IPS-18c (cell line): Measurements from ENCODE around the gene PLCB1.
"Not testable (repeated sequence)": the region's sequence is repeated elsewhere in the genome, so short reads cannot be mapped to it uniquely, and the experiment has no call there.

Source experiments
- H3K4me3 ChIP-seq: 2 replicates; pipeline ENCODE4 v1.7.0; 2013; ENCODE audit warnings: low read depth, mild to moderate bottlenecking, low read length, moderate library complexity; ENCODE audit not compliant: insufficient read depth
- H3K9me3 ChIP-seq: one replicate; pipeline ENCODE4 v1.6.1; 2013; ENCODE audit warnings: mild to moderate bottlenecking, low read length, moderate library complexity; ENCODE audit not compliant: control insufficient read depth, insufficient read depth

The PLCB1 gene

DNA sequence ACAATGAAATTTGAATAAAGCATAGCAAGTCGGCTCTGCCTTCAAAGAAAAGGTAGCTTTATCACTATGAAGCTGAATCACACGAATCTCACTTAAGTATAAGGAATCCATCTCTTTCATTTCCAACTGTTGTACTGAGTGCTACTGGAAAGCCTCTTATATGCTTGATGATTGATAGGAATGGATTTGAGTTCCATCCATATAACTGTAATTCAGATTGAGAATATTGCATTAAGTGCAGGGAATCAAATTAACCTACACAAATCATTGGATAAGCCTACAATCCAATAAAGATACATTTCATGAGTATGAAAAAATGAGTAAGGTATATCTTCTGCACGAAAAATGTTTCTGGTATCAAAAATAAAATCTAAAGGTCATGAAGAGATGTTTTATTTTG, 492.0 kb downstream of the PLCB1 start:
- no peaks in the 10 kb centered on the region for H3K9me3 ChIP-seq

DNA sequence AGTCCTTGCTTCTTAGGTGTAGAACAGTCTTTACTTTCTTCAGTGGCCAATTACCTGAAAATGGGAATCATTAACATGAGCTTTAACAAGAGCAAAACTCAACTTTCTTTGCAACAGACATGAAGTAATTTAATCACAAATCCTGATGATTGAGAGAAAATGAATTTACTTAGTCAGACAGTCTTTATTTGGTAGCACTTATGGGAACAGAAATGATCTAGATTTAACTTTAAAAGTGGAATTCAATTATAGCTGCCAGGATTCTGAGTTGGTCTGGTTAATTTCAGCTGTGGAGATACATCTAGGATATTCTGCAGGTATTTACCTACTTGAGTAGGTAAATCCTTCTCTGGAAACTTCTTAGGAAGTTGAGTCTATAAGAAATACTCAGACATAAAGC, 492.6 kb downstream of the PLCB1 start:
- no peaks in the 10 kb centered on the region for H3K9me3 ChIP-seq

More for the DNA sequence above, 492.0 kb downstream of the PLCB1 start:
- no peak overlapping the region for H3K4me3 ChIP-seq

DNA sequence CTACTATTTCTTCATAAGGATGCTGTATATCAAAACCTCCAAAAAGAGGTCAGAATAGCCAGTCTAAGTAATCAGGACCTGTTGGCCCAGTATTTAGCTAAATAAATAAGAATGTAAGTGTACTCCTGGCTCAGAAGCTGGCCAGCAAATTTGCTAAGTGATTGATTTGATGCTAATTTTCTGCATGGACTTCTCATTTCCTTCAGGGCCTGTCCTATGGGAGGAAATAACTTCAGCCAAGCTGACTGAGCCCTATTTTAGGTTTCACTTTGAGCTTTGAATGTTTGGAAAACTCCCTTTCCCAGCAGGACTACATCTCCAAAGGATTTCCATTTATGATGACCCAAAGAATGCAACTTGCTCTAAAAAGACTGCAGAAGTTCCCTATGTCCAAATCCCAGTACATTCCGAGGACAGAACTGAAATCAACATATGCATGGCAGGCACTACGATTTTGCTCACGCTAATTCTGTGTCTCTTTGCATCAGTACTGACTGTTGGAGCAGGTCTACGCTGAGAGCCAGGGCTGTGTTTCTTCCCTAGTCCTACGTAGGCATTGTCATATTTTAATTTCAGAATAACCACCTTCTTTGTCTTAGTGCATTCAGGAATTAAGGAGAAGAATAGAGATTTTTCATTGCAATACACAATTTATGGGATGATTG, 495.4 kb downstream of the PLCB1 start:
- no peak overlapping the region for H3K4me3 ChIP-seq
- no peaks in the 10 kb centered on the region for H3K9me3 ChIP-seq

More for the DNA sequence above, 492.6 kb downstream of the PLCB1 start:
- H3K4me3 ChIP-seq, result no peak overlapping the region

DNA sequence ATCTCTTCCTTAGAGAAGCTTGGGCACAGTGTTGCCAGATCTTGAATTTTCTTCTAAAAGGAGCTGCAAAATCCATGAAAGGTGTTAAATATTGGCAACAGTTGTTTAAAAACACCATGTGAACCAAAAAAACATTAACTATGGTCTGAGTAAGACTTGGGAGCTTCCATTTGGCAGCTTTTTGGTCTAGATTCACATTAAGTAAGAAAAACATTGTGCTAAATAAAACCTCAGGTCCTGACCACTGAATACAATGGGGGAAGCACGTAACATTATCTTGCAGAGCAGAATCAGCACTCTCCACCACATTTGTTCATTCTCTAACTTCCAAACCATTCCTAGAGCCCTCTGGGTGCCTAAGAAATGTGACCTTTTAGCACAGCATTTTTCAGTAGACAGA, 499.2 kb downstream of the PLCB1 start:
- no peak overlapping the region for H3K4me3 ChIP-seq
- H3K9me3 ChIP-seq, result no peaks in the 10 kb centered on the region

DNA sequence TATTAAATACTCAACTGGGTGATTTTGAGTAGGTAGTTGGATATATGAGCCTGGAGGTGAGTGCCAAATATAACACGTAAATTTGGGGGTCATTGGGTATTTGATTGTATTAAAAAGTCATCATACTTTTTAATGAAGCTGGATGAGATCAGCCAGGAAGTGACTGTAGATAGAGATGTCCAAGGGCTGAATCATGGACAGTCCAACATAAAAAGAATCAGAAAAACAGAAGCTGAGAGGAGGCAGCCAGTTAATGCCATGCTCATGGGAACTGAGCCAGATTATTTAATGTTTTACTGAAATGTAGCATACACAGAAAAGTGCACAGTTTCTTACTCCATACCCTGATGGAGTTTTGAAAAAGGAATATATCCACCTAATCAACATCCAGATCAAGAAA, 501.3 kb downstream of the PLCB1 start:
- Histone ChIP-seq H3K4me3 (no peak overlapping the region), H3K9me3 (no peaks in the 10 kb centered on the region)

DNA sequence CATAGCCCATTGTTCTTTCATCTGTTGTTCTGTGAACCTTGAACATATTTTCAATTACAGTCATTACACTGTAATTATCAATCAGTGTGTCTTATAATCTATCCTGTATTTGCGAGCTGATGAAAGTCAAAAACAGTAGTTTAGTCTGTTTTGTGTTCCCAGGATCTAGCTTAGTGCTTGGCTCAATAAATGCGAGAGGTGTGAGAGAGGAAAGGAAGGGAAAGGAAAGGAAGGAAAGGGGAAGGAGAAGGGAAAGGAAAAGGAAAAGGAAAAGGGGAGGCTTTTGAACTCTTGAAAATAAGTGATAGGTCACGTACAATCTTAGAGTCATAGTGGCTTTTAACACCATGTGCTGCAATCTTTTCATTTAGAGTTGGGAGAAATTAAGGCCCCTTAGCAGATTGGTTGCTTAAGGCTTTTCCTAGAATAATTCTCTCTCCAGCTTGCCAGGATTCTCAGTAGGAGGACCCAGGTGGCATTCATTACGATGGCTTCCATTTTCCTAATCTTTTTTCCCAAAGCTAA, 503.0 kb downstream of the PLCB1 start:
- Histone ChIP-seq H3K4me3 (no peak overlapping the region), H3K9me3 (no peaks in the 10 kb centered on the region)

DNA sequence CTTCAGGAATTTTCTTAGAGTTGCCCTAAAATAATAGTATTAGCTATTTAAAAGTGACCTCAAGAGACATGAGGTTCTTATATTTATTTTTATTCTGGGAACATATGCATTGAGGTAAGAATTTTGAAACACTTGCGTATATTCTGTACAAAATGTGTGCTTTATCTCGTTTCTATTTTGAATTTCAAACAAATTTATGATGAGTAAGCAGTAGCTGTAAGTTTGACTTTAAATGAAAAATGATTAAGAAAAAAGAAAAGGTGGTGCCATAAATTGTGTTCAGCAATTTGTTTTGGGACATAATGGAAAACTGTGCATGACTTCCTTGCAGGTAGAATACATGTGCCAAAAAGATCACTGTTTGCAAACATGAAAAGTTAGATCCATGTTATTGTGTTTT, 503.8 kb downstream of the PLCB1 start:
- Histone ChIP-seq H3K9me3 (no peaks in the 10 kb centered on the region), H3K4me3 (no peak overlapping the region)

DNA sequence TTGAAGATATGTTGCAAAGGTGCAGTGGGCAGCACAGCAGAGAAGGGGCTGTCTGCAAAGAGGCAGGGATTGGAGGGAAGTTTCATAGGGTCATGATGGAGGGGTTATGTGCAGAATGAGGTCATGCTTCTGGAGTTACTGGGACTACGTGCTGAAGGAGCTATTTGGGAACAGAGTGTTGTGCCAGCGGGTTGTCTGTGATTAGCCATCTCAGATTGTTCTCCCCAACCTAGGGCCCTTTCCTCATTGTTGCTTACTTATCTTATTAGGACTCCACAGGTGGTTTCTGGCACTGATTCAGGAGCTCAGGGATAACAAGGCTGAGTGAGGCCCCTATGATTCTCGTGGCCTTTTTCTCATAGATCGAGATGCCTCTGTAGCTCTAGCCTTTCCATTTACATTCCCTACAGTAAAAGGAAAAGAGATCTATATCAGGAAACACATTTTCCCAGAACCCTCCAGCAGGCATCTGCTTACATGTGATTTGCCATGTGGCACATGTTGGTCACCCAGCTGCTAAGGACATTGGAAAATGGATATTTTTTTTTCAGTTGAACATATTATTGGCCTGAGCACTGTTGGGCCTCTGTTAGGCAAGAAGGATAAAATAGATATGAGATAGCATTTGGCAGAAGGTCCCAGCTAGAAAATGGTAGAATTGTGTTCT, 507.2 kb downstream of the PLCB1 start:
- Histone ChIP-seq H3K4me3 (no peak overlapping the region), H3K9me3 (no peaks in the 10 kb centered on the region)

DNA sequence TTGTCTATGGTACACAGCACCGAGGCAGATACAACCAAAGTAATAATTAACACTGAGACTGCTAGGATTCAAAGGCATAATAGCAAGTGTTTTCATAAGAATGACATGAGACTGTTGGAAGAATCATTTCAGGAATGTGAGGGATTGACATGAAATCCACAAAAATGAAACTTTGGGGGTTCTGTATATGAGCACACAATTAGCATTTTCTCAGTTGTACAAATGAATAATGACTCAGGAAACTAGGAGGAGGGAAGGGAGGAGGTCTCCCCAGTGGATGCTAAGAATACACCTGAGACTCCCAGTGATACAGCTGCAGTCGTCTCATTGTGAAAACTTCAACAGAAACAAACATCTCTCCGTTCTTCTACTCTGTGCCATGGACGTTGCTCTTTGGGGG, 508.4 kb downstream of the PLCB1 start:
- no peak overlapping the region for H3K4me3 ChIP-seq
- H3K9me3 ChIP-seq, result no peaks in the 10 kb centered on the region

DNA sequence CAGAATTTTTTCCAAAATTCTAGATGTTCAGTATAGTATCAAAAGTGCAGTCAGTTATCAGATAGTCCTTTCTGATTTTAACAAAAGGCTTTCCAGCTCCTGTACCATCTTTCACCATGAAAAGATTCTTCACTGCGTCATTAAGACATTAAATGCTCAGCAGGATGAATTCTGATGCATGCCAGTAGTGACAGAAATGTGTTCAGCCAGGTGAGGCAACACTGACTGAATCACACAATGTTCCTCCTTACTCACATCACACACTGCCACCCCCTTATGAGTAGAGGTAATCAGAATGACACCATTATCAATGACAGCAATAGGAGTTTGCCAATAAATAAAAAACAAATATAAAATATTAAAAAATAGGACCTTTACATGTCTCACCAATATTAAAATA, 510.2 kb downstream of the PLCB1 start:
- no peak overlapping the region for H3K4me3 ChIP-seq
- no peaks in the 10 kb centered on the region for H3K9me3 ChIP-seq

DNA sequence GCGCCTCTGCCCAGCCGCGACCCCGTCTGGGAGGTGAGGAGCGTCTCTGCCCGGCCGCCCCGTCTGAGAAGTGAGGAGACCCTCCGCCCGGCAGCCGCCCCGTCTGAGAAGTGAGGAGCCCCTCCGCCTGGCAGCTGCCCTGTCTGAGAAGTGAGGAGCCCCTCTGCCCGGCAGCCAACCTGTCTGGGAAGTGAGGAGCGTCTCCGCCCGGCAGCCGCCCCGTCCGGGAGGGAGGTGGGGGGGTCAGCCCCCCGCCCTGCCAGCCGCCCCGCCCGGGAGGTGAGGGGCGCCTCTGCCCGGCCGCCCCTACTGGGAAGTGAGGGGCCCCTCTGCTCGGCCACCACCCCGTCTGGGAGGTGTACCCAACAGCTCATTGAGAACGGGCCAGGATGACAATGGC, 512.4 kb downstream of the PLCB1 start:
- not testable (repeated sequence) for H3K9me3 ChIP-seq, H3K4me3 ChIP-seq

DNA sequence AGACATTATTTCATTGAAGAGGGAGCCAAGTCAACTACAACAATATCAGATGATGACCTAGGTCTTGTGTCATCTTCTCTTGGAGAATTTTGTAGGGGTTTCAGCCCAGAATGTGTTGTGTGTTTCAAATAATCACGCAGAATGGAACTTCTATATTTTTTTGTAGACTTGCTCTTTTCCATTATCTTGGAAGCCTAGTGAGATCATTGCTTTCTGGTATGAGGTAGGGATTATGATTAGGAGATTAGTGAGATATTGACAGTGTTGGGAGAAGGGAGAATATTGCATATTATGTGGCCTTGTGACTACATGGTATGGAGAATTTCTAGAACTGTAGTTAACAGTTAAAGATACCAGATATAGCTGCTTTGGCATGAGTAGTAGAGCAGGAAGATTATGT, 513.3 kb downstream of the PLCB1 start:
- Histone ChIP-seq H3K9me3 (no peaks in the 10 kb centered on the region), H3K4me3 (no peak overlapping the region)

DNA sequence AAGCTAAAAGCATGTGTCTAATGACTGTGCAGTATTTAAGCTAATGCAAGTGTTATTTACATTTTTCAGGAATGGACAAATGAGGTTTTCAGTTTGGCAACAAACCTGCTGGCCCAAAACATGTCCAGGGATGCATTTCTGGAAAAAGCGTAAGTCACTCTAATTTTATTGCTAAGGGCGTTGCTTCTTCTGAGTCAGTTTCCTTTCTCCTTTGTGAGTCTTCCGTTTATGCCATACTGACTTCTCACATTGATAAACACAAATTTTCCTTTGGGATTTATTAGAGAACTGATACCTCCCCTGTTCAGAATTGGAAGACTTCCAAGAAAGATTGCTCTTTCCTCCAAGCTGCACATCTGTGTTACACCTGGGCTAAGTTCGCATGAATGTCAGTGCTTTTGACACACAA, 514.0 kb downstream of the PLCB1 start:
- Histone ChIP-seq H3K9me3 (no peaks in the 10 kb centered on the region), H3K4me3 (no peak overlapping the region)

DNA sequence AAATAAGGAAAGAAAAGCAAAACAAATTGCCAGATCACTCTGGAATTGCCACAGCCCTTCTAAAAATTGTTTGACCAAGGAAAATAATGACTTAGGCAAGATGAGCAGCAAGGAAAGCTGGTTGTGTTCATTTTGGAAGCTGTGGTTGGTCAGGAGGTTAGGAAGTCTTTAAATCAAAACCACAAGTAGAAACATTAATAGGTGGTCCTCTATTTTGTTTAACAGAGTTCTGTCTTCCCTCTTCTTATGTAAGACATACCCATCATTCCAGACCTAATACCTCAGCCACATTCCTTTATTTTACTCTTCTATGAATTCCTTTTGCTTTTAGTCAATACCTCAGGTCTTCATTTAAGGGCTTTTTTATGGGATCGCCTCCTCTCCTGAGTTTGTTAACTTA, 514.6 kb downstream of the PLCB1 start:
- Histone ChIP-seq H3K9me3 (no peaks in the 10 kb centered on the region), H3K4me3 (no peak overlapping the region)

DNA sequence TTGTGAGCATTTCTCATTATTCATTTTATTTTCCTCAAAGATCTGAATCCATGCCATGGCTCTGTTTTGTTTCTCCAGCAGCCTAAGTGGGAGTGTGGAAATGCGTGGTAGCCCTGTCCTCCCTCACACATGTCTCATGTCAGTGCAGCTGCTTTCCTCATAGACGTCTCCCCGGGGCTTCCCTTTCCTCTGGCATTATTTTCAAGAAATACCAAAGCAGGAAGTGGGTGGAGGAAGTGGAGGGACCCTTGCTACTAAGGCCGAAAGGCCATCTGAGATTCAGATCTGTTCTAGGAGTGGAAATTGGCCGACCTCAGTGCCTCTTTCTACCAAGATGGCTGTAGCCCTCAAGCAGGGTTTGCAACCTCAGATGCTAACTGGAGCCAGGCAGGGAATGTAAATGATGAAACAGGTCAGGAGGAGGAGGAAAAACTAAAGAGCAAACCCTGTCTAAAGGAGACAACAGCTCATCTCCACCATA, 515.9 kb downstream of the PLCB1 start:
- Histone ChIP-seq H3K9me3 (no peaks in the 10 kb centered on the region), H3K4me3 (no peak overlapping the region)

DNA sequence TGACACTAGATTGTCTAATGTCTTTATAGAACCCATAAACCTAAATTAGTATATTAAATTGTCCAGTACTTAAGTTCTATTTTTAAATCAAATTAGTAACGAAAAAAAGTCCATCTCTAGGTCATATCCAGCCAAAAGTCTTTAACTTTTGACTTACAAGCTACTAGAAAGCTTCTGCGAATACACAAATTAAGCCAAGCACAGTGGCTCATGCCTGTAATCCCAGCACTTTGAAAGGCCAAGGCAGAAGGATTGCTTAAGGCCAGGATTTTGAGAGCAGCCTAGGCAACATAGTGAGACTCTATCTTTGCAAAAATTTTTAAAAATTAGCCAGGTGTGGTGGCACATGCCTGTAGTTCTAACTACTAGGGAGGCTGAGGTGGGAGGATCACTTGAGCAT, 516.4 kb downstream of the PLCB1 start:
- no peaks in the 10 kb centered on the region for H3K9me3 ChIP-seq
- no peak overlapping the region for H3K4me3 ChIP-seq

DNA sequence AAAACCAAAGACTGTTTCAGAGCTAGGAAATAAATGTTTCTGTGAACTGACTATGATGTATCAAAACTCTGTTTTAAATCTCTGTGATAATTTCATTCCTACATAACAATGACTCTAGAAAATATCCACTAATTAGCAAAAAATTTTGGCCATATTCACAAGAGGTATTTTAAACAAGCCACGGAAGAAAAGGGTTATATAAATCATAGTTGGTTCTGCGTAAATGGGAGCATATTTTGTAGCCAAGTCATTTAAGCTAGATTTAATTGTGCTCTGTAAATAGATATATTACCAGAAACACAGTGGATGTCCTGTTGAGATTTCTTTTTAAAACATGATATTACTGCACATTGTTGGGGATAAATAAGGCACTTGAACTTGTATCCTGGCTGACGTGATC, 520.3 kb downstream of the PLCB1 start:
- Histone ChIP-seq H3K9me3 (no peaks in the 10 kb centered on the region), H3K4me3 (no peak overlapping the region)

DNA sequence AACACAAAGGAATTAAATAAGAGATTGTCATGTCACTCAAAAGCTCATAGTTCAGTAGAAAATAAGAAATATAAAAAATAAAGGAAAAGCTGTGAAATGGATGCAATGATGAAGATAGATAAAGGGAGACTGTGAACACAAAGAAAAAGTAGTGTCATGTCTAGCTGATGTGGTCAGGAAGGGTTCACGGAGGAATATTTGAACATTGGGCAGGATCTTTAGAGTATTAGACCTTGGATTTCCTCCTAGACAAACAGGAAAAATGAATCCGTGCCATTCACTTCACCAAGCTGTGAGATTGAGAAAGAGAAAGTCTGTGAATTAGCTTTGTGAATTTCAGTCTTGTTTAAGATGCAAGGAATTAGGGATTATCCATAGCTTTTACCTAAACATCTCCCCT, 522.4 kb downstream of the PLCB1 start:
- H3K4me3 ChIP-seq, result no peak overlapping the region

More for the DNA sequence above, 522.4 kb downstream of the PLCB1 start:
- H3K9me3 ChIP-seq, result no peaks in the 10 kb centered on the region
